ENCODE data around the gene WDR48.

DNA sequence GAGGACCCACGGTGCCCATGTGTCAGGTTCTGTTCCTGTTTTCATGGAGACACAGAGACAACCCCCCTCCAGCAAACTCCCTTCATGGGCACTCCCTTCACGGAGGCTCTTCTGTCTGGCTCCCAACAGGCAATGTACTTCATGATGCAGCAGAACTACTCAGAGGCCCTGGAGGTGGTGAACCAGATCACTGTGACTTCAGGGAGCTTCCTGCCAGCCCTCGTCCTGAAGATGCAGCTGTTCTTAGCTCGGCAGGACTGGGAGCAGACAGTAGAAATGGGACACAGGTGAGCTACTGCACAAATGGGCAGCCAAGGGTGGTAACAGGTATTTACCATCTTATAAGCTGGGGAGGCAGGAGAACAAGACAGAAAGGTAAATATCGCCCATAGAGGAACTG lies 62.6 kb downstream of the WDR48 start:
- TF ChIP-seq, protein P1, sequence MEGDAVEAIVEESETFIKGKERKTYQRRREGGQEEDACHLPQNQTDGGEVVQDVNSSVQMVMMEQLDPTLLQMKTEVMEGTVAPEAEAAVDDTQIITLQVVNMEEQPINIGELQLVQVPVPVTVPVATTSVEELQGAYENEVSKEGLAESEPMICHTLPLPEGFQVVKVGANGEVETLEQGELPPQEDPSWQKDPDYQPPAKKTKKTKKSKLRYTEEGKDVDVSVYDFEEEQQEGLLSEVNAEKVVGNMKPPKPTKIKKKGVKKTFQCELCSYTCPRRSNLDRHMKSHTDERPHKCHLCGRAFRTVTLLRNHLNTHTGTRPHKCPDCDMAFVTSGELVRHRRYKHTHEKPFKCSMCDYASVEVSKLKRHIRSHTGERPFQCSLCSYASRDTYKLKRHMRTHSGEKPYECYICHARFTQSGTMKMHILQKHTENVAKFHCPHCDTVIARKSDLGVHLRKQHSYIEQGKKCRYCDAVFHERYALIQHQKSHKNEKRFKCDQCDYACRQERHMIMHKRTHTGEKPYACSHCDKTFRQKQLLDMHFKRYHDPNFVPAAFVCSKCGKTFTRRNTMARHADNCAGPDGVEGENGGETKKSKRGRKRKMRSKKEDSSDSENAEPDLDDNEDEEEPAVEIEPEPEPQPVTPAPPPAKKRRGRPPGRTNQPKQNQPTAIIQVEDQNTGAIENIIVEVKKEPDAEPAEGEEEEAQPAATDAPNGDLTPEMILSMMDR (IDR thresholded peaks at IDR 0.05; ENCODE audit: low read length): no peak
- no peak for TF ChIP-seq EZH2 (IDR thresholded peaks at IDR 0.05; ENCODE audit: borderline replicate concordance, low read length)

All from OCI-LY1 (cell line).